ENCODE measurements around the gene RPAIN. TPM values are rescaled to one million over a fixed set of nuclear protein-coding genes. Genes with fewer than 3 reads are reported as not detected.
"Not testable (repeated sequence)": the region's sequence is repeated elsewhere in the genome, so short reads cannot be mapped to it uniquely, and the experiment has no call there.

The RPAIN gene
- total RNA-seq, 2 experiments from 2014 or later = 61.9 to 63.9 TPM

GRCh38 chr17:5434984-5435383 is 15.0 kb downstream of the RPAIN start:
- Mint-ChIP-seq H3K27ac (peak overlapping the region; percentile 6), H3K9me3 (no peaks in the 10 kb centered on the region), H3K36me3 (peaks cover 38% of the 10 kb centered on the region), H3K27me3 (no peaks in the 10 kb centered on the region), H3K4me3 (no peak overlapping the region), H3K4me1 (peaks cover 33% of the 10 kb centered on the region)
- DNase-seq (no peak), ATAC-seq (ENCODE audit: low read depth) (no peak)
- POLR2A ChIA-PET = interaction anchor here (0.6 to 0.7 kb wide), 3 partner anchors 14 to 226 kb away, joined by 3 to 5 read pairs (median 3); no protein-coding TSS in a partner anchor

- H3K9me3 Mint-ChIP-seq = not testable (repeated sequence)
- POLR2A ChIA-PET = interaction anchor here (3.0 kb wide), 1 partner anchor 16 kb away, joined by 17 read pairs; the partner anchor contains the start of genes NUP88 and RPAIN
These were observed 15.9 kb downstream of the RPAIN start for GRCh38 chr17:5435781-5436315.

GRCh38 chr17:5437721-5438317 is 17.8 kb downstream of the RPAIN start:
- DNase-seq = no peak
- H3K36me3 Mint-ChIP-seq = peaks cover 29% of the 10 kb centered on the region
- POLR2A ChIA-PET = interaction anchor here (0.9 to 3.0 kb wide), 3 partner anchors 14 to 246 kb away, joined by 3 to 17 read pairs (median 10); partner anchors contain the start of genes NUP88, RPAIN and ZNF594
- H3K4me3 Mint-ChIP-seq = peak overlapping the region; percentile 85
- peaks cover 30% of the 10 kb centered on the region for H3K4me1 Mint-ChIP-seq
- no peak for ATAC-seq (ENCODE audit: low read depth)
- H3K27me3 Mint-ChIP-seq = no peaks in the 10 kb centered on the region
- H3K9me3 Mint-ChIP-seq = no peaks in the 10 kb centered on the region
- H3K27ac Mint-ChIP-seq = peak overlapping the region; percentile 96

More at GRCh38 chr17:5435781-5436315, 15.9 kb downstream of the RPAIN start:
- not testable (repeated sequence) for H3K27me3 Mint-ChIP-seq; DNase-seq; ATAC-seq (ENCODE audit: low read depth)
- H3K4me1 Mint-ChIP-seq = peaks cover 33% of the 10 kb centered on the region
- peak overlapping the region; percentile 48 for H3K27ac Mint-ChIP-seq
- H3K36me3 Mint-ChIP-seq = peaks cover 36% of the 10 kb centered on the region
- H3K4me3 Mint-ChIP-seq = peak overlapping the region; percentile 22

DNA sequence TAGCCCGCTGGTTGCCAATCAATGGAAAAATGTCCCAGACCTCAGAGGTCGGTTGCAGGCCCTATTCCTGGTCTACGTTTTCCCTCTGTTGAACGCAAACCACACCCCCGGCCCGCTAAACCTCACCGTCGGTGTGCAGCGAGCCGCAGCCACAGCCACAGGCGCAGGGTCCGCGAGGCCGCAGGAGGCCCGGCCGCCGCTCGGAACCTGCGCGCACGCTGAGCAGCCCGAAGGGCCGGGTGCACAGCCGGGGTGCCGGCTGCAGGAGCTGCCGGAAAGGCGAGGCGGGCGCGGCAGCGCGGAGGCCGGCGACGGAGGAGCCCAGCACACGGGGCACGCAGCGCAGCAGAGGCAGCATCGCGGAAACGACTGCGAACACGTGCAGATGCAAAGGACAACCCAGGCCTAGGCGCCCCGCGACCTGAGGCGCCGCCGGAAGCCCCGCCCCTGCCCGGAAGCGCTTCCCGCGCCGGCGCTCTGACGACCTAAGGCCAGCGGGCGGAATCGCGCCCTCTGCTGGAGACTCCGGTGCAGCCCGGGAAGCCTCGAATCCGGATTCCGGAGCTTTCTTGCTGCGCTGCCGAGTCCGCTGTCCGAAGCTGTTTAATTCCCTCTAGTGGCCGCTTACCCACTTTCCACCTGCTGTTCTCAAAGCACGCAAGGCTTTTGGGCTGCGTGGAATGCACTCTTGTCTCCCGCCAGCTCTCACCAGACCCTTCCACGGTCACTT is 18.9 kb downstream of the RPAIN start, which contains the start of gene C1QBP:
Gene C1QBP, minus strand, starts transcription at position 440 of the 730 bp plus-strand sequence. Its CDS starts 82 bp downstream, at position 358.
- POLR2A ChIA-PET = interaction anchor here (0.5 to 3.0 kb wide), 12 partner anchors 10 to 247 kb away, joined by 3 to 21 read pairs (median 4); partner anchors contain the start of genes DHX33, NUP88, RPAIN and ZNF594
- peaks cover 29% of the 10 kb centered on the region for H3K36me3 Mint-ChIP-seq
- H3K9me3 Mint-ChIP-seq = no peaks in the 10 kb centered on the region
- peak within 1 kb of the TSS; percentile 96 for H3K27ac Mint-ChIP-seq
- peak within 1 kb of the TSS; percentile 85 for H3K4me3 Mint-ChIP-seq
- DNase-seq (peak; percentile 98), ATAC-seq (ENCODE audit: low read depth) (peak; percentile 93)
- peaks cover 25% of the 10 kb centered on the region for H3K4me1 Mint-ChIP-seq
- no peaks in the 10 kb centered on the region for H3K27me3 Mint-ChIP-seq

- H3K27me3 Mint-ChIP-seq = no peaks in the 10 kb centered on the region
- POLR2A ChIA-PET = interaction anchor here (0.5 to 2.8 kb wide), 11 partner anchors 10 to 248 kb away, joined by 3 to 21 read pairs (median 4); partner anchors contain the start of genes DHX33, NUP88, RPAIN and ZNF594
These were observed 19.4 kb downstream of the RPAIN start for GRCh38 chr17:5439446-5439764.

GRCh38 chr17:5443728-5444127 is 23.7 kb downstream of the RPAIN start:
- H3K36me3 Mint-ChIP-seq = peaks cover 19% of the 10 kb centered on the region

More at GRCh38 chr17:5439446-5439764, 19.4 kb downstream of the RPAIN start:
- ATAC-seq (ENCODE audit: low read depth) = no peak
- peaks cover 25% of the 10 kb centered on the region for H3K4me1 Mint-ChIP-seq
- DNase-seq = no peak
- H3K9me3 Mint-ChIP-seq = no peaks in the 10 kb centered on the region
- H3K4me3 Mint-ChIP-seq = peak overlapping the region; percentile 85
- peak overlapping the region; percentile 96 for H3K27ac Mint-ChIP-seq
- peaks cover 31% of the 10 kb centered on the region for H3K36me3 Mint-ChIP-seq

GRCh38 chr17:5444209-5444608 is 24.2 kb downstream of the RPAIN start:
- Mint-ChIP-seq H3K9me3 (no peaks in the 10 kb centered on the region), H3K27me3 (no peaks in the 10 kb centered on the region), H3K36me3 (peaks cover 19% of the 10 kb centered on the region), H3K27ac (no peak overlapping the region), H3K4me3 (no peak overlapping the region), H3K4me1 (peaks cover 8% of the 10 kb centered on the region)
- ATAC-seq (ENCODE audit: low read depth) = no peak
- POLR2A ChIA-PET = no interaction called here
- DNase-seq = no peak

More at GRCh38 chr17:5443728-5444127, 23.7 kb downstream of the RPAIN start:
- Mint-ChIP-seq H3K4me3 (no peak overlapping the region), H3K27me3 (no peaks in the 10 kb centered on the region), H3K27ac (no peak overlapping the region), H3K9me3 (no peaks in the 10 kb centered on the region), H3K4me1 (peaks cover 8% of the 10 kb centered on the region)
- POLR2A ChIA-PET = no interaction called here
- ATAC-seq (ENCODE audit: low read depth) (no peak), DNase-seq (no peak)

DNA sequence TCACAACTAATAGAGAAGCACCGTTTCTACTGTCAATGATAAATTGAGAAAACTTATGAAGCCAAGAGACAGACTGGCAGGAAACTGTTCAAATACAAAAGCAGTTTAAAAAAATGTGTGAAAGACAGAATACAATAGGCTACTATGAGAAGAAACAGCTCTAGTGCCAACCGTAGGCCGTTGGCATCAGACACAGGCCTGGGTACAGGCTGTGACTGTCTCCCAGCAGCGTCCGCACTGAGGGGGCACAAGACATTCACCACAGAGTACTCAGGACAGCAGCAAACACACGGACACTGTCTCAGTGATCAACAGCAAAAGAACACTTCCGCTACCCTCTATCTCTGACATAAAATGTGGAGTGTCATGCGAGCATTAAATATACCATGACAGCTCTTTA is 26.8 kb downstream of the RPAIN start:
- Mint-ChIP-seq H3K27me3 (no peaks in the 10 kb centered on the region), H3K27ac (no peak overlapping the region), H3K36me3 (peaks cover 25% of the 10 kb centered on the region), H3K9me3 (no peaks in the 10 kb centered on the region), H3K4me3 (no peak overlapping the region), H3K4me1 (peaks cover 2% of the 10 kb centered on the region)
- POLR2A ChIA-PET = no interaction called here
- DNase-seq = no peak
- no peak for ATAC-seq (ENCODE audit: low read depth)

DNA sequence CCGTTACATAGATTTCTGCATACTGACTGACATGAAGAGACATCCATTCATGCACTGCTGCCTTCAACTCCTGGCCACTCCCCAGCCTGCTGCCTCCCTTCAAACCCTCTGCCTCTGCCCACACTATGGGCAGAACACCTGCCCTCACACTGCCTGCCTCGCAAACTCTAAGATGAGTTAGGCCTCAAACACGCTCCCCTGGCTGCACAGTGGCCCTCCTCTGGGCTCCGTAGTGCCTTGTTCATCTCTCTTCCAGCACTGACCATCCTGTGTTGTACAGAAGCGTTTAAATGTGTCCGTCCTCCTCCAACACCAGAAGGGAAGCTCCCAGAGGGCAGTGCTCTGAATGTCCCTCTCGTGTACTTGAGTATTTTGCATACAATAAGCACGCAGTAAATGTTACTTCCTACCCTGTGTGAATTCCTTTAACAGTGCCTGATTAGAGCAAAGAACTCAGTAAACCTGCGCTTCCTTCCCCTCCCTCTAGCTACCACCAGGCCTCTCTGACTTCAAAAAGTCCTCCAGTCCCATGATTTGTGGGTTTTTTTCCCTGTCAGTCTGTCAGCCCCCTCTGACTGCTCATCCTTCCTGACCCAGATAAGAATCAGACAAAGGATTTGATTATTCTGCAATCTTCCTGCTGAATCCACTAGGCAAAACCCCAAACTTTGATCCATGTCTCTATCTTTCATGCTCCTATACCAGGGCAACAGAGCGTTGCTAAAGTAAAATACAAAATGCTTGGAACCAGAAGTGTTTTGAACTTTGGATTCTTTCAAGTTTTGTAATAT is 44.9 kb downstream of the RPAIN start:
- Mint-ChIP-seq H3K4me1 (peaks cover 37% of the 10 kb centered on the region), H3K27me3 (no peaks in the 10 kb centered on the region), H3K27ac (no peak overlapping the region), H3K36me3 (peaks cover 1% of the 10 kb centered on the region), H3K9me3 (no peaks in the 10 kb centered on the region), H3K4me3 (no peak overlapping the region)
- no peak for ATAC-seq (ENCODE audit: low read depth)
- no peak for DNase-seq
- POLR2A ChIA-PET = no interaction called here

- H3K4me1 Mint-ChIP-seq = peaks cover 39% of the 10 kb centered on the region
- POLR2A ChIA-PET = no interaction called here
- H3K9me3 Mint-ChIP-seq = no peaks in the 10 kb centered on the region
- peak overlapping the region; percentile 87 for H3K4me3 Mint-ChIP-seq
- no peak overlapping the region for H3K27ac Mint-ChIP-seq
- no peak for DNase-seq
- no peak for ATAC-seq (ENCODE audit: low read depth)
- H3K36me3 Mint-ChIP-seq = peaks cover 1% of the 10 kb centered on the region
- no peaks in the 10 kb centered on the region for H3K27me3 Mint-ChIP-seq
These were observed 46.3 kb downstream of the RPAIN start for GRCh38 chr17:5466295-5466694.

DNA sequence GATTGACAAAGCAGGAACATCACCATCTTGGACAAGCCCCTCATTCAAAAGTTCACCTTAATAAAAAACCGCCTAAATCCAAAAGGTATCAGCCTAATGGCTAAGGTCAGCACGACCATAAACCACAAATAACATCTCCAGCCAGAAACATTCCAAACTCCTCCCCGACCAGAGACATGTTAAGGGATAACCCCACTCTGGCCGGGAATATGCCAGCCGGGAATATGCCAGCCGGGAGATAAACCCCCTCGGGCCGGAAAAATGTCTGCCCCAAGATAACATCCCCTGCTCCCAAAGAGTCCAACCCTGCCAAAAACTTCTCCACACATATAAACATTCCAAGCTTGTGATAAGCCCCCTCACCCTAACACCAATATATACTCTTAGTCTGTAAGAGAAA is 47.4 kb downstream of the RPAIN start:
- H3K4me1 Mint-ChIP-seq = peaks cover 39% of the 10 kb centered on the region
- peaks cover 6% of the 10 kb centered on the region for H3K36me3 Mint-ChIP-seq
- no peaks in the 10 kb centered on the region for H3K9me3 Mint-ChIP-seq
- peak overlapping the region; percentile 47 for H3K27ac Mint-ChIP-seq
- peak overlapping the region; percentile 87 for H3K4me3 Mint-ChIP-seq
- no peaks in the 10 kb centered on the region for H3K27me3 Mint-ChIP-seq
- no peak for ATAC-seq (ENCODE audit: low read depth)
- POLR2A ChIA-PET = interaction anchor here (3.0 kb wide), 1 partner anchor 19 kb away, joined by 33 read pairs; the partner anchor contains the start of genes DERL2 and MIS12
- no peak for DNase-seq

- Mint-ChIP-seq H3K4me3 (peak overlapping the region; percentile 87), H3K9me3 (no peaks in the 10 kb centered on the region), H3K36me3 (peaks cover 8% of the 10 kb centered on the region), H3K4me1 (peaks cover 38% of the 10 kb centered on the region), H3K27ac (peak overlapping the region; percentile 47), H3K27me3 (no peaks in the 10 kb centered on the region)
- POLR2A ChIA-PET = interaction anchor here (0.7 to 3.0 kb wide), 7 partner anchors 18 to 976 kb away, joined by 3 to 33 read pairs (median 3); partner anchors contain the start of genes C1QBP, DERL2, MIS12 and NLRP1
- DNase-seq (no peak), ATAC-seq (ENCODE audit: low read depth) (peak; percentile 14)
These were observed 48.1 kb downstream of the RPAIN start for GRCh38 chr17:5468075-5468473.
